NOMO-1 treated with DMSO at 0.1 percent for 48 hours (cell line): ENCODE data around the gene SLC43A3.

Experiments
- DNase-seq: peaks from one replicate; lab custom pipeline; 2025; ENCODE audit not compliant: unreplicated experiment; lab: John Stamatoyannopoulos, UW

Gene SLC43A3

GRCh38 chr11:57359896-57360690, 66.8 kb downstream of the SLC43A3 start:
- no peak for DNase-seq

DNA sequence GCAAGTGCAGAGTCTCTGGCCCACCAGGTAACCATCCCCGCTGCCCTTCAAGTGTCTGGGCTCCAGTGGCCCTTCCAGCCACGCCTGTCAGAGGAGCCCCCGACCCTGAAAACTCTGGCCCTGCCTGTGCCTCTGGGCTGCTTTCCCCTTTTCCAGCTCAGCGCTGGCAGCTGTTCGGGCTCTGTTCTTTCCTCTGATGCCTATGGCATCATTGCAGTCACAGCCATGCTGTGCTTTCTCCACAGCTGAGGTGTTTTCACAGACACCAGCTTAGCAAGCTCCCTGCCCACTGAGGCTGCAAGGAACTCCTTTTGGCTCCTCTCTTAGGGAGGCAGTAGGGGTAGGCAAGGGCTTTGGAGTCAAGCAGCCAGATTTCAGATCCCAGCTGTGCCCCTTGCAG, 67.5 kb downstream of the SLC43A3 start:
- no peak for DNase-seq

DNA sequence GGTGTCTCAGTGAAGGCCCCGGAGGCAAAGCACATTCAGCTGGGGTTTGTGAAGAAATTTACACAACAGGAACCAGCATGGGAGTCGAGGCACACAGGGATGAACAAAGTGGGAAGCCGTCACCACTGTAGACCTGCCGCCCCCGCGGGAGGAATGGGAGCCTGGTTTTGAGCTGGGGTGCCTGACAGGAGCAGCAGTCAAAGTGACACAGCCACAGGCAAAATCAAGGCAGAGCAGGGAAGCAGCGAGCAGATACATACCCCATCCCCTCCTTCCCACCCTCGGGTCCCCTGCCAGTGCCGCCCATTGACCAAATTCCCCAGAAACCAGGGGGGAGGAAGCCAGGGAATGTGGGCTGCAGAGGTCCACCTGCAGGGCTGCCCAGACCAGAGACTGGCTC, 67.9 kb downstream of the SLC43A3 start:
- no peak for DNase-seq

DNA sequence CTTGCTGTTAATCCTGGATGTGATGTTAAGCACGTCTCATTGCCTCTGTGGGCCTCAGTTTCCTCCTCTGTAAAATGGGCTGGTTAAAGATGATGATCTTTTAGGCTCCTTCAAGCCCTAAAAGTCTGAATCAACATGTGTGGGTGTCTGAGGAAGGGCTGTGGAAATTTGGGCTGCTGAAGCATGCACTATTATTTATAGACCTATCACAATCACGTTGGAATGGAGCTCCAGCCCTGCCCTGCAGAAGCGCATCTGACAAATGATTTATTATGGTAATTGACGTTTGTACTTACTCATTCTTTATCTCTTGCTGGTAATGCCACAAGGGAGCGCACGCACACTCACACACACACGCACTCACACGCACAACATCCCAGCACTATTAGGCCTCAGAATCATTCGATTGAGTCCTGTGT, 68.4 kb downstream of the SLC43A3 start:
- DNase-seq = no peak

GRCh38 chr11:57357856-57358255, 69.1 kb downstream of the SLC43A3 start:
- no peak for DNase-seq

DNA sequence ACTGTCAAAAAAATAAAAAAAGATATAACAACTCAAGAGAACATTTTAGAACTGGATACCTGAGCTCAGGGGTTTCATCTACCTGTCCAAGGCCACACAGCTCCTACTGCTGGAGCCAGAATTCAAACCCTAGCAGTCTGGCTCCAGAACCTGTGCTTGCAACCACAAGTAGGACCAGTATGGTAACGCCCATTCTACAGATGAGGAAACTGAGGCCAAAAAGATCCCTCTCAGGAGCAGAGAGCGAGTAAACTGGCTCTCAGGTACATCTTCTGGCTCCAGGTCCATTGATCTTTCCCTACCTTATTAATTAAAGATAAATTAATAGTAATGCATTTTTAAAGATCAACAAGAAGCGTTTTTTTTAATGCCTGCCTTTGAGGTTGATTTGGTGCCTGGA, 69.6 kb downstream of the SLC43A3 start:
- DNase-seq = no peak
